GM18520 (cell line): ENCODE measurements around the gene MPHOSPH6.
"Not testable (repeated sequence)": the region's sequence is repeated elsewhere in the genome, so short reads cannot be mapped to it uniquely, and the experiment has no call there.

Experiments used
- ATAC-seq: cut with Tn5 transposase; IDR thresholded peaks from one replicate; pipeline ENCODE4 v1.9.1; 2021; ENCODE audit not compliant: unreplicated experiment

Gene MPHOSPH6

DNA sequence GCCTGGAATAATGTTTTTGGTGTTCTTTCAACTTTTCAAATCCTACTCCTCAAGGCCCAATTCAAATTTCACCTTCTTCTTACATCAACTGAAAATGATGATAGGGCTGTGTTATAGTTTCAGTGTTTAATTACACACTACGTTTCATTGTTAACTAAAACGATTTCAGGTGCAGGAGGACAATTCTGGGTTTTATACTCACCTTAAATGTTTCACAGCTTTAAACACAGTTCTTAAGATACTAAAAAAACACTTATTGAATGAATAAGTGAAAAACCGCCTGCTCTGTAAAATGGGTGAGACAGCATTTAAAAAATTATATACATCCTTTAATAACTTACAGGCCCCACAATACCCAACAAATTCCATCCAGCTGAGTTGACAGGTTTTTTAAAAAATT lies 6.2 kb upstream of the MPHOSPH6 start:
- no peak for ATAC-seq

DNA sequence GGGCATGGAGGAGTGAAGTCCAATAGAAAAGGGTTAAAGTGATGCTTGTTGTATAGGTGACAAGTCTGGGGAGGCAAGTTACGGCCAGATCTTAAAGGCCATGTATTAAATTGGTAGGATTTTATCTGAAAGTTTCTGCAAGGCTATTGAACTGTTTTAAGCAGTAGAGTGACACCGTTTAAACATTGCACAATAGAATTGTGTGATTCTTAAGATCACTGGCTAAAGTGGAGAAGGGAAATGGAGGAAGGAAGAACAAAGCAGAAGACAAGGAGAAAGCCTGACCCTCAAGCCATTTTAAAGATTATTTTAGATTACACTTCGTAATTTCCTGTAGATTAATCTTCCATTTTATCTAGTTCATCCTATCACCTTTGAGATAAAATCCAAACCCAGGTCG lies 5.6 kb upstream of the MPHOSPH6 start:
- ATAC-seq, result no peak

DNA sequence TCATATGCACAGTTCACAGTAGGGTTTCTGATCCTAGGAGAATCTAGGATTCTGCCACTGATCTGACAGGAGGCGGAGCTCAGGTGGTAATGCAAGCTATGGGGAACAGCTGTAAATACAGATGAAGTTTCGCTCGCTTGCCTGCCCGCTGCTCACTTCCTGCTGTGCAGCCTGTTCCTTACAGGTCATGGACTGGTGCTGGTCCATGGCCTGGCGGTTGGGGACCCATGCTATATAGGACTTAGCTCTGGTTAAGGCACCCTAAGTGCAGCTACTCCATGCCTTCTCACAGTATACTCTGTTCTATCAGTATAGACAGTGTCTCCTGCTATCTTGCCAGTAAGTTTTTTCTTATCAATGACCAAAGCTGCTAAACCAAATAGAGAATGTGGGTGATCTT lies 2.4 kb downstream of the MPHOSPH6 start:
- no peak for ATAC-seq

DNA sequence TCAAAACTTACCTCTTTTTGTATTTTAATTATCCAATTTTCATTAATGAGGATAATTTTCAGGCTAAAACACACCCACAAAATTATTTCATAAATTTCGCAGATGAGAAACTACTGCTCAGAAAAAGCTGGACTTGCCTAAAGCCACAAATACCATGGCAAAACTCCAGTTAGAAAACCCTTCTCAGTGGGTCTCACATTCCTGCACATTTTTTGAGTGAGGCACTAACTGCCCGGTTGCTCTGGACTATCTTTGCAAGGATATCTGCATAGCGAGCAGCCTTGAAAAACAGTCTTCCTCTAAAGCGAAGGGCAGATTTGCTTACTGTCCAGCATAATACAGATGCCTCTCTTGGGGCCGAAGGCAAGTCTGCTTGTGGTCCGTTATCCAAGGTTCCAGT lies 9.8 kb downstream of the MPHOSPH6 start:
- ATAC-seq, result no peak

DNA sequence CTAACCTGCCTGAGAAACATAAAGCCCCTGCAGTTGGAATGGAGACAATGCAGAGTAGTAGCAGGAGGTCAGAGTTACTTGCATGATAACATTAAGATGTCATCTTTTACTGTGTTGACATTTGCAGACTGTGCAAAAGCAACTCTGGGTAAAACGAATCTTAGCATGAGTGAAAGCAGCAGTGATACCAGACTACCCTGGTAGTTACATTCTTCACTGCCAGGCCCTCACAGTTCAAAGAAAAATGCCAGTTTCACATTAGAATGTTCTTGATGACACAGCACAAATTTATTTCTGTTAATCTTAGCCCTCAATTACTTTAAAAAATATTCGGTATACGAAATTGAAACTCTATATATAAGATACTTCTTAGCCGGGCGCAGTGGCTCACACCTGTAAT lies 12.2 kb downstream of the MPHOSPH6 start:
- no peak for ATAC-seq

DNA sequence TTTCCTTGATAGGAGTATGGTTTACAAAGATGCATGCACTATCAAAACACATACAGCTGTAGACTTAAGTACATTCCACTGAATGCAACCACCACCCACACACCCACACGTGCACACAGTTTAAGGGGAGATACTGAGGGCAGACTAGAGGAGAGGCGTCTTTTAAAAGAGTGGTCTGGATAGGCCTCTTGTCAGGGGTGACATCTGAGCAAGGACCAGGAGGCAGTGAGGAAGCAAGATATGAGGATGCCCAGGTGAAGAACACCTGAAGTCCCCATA lies 12.6 kb downstream of the MPHOSPH6 start:
- ATAC-seq, result no peak

DNA sequence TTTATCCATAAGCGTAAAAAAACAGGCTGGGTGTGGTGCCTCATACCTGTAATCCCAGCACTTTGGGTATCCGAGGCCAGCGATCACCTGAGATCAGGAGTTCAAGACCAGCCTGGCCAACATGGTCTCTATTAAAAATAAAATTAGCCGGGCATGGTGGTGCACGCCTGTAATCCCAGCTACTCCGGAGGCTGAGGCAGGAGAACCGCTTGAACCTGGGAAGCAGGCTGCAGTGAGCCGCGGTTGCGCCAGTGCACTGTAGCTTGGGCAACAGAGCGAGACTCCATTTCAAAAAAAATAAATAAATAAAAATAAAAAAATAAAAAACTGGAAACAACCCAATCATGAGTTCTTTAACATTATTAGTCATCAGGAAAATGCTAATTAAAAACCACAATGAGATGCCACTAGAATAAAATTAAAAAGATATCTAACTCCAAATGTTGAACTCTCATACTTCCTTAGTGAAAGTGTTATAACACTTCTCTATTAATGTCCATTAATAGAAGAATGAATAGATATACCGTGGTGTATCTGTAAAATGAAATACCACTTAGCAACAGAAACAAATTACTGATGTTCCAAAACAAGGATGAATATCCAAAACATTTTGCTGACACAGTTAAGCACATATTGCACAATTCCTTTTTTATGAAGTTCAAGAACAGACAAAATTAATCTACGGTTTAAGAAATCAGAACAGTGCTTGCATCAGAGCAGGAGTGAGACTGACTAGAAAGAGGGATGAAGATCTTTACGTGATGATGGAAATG lies 13.1 kb downstream of the MPHOSPH6 start:
- no peak for ATAC-seq

DNA sequence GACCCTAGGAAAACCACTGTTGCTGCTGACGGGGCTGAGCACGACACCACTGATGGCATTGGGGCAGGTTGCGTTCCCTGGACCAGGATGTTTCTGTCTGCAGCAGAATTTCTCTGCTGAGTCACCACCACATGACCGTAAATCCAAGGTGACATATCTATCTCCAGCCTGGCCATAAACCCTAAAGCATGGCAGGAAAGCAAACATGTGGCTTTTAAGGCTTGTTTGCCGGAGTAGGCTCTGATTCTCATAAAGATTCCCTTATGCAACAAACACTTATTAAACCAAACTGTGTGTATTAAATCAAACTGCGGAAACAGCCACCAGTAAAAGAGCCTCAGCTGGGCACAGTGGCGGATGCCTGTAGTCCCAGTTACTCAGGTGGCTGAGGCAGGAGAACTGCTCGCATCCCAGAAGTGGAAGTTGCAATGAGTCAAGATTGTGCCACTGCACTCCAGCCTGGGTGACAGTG lies 17.3 kb downstream of the MPHOSPH6 start:
- ATAC-seq, result no peak

DNA sequence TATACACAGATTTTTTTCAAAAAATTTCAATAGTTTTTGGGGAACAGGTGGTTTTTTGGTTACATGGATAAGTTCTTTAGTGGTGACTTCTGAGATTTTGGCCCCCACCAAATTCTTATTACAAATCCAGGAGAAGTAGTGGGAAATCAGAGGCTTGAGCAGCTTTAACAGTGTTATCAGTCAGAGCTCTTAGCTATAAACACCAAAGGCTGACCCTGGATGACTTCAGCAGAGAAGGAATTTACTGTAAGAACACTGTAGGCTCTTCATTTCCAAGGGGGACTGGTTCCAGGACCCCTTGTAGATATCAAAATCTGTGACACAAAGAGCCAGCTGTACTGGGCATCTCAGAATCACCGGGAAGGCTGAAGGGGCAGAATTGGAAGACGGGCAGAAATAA lies 17.8 kb downstream of the MPHOSPH6 start:
- ATAC-seq, result no peak

DNA sequence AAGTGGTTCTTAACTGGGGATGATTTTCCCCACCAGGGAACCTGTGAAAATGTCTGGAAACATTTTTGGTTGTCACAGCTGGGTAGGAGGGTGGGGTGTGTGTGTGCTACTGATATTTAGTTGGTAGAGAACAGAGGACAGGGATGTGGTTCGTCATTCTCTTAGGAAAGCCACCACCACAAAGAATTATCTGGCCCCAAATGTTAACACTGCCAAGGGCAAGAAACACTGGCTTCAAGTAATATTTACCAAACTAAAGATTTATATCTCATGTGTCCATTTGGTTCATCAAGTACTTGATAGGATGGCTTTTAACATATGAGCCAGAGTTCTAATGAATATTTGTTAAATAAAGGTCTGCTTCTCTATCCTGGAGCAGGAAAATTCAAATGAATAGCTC lies 19.5 kb downstream of the MPHOSPH6 start:
- no peak for ATAC-seq

DNA sequence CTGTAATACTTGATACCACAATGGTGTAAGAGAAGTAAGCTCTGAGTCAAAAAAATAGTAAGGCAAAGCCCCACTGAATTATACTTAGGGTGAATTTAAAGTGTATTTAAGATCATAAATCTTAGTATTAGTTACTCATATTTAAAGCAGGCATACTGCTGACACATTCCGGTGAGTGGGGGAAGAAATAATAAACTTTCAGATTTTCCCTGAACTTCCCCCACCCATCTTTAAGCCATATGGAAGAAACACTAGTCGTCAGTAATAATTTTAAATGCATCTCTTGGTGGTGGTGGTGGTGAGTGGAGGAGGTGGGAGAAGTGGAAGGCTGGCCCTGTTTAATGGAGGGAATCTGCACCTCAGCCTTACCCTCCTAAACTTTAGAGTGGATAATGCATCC lies 20.5 kb downstream of the MPHOSPH6 start:
- no peak for ATAC-seq

DNA sequence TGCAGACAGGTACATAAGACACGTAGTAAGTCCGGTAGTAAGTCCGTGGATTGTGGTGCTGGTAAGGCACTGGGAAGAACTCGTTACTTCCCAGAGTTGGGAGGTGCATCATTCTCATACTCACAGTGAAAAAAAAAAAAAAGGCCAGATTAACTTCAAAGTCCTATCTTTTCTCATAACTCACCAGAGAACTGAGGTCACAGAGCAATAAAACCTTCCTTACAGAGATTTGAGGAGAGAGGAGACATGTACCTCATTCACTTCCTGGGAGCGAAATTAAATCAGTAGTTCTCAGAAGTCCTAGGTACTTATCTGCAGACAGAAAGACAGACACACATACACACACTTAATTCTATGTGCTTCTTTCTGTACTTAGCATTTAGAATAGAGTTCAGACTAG lies 22.5 kb downstream of the MPHOSPH6 start:
- no peak for ATAC-seq

DNA sequence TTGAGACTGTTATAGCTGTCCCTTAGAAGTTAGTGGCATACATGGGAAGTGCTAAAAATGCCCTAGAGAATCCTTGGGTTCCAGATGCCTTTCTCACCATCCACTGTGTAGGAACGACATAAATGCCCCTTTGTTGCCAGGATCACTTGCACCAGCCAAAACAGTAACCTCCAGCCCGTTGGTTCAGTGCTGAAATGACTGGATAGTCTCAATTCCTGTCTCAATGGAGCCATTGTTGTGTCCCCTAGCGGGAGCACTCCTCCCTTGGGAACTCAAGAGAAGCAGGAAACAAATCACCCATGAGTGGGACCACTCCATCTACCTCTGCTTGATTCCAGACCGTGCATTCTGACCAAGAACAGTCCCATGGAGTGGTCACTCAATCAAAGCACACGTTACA lies 23.1 kb downstream of the MPHOSPH6 start:
- no peak for ATAC-seq

DNA sequence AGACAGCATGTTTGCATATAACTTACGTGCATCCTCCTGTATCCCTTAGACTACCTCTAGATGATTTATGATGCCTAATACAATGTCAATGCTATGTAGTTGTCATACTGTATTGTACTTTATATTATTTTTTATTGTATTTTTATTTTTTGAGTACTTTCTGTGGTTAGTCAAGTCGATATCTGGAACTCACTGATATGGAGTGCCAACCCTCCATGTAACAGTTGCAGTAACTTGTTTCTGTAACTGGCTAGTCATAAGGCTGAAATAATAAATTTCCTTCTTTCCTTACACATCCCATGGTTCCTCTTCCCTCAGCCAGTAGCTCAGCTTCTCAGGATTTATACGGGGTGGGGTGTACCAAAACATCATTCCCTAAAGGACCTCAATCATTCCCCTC lies 23.5 kb downstream of the MPHOSPH6 start:
- no peak for ATAC-seq

DNA sequence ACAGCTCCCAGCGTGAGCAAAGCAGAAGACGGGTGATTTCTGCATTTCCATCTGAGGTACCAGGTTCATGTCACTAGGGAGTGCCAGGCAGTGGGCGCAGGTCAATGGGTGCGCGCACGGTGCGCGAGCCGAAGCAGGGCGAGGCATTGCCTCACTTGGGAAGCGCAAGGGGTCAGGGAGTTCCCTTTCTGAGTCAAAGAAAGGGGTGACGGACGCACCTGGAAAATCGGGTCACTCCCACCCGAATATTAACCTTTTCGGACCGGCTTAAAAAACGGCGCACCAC lies 30.8 kb downstream of the MPHOSPH6 start:
- not testable (repeated sequence) for ATAC-seq

DNA sequence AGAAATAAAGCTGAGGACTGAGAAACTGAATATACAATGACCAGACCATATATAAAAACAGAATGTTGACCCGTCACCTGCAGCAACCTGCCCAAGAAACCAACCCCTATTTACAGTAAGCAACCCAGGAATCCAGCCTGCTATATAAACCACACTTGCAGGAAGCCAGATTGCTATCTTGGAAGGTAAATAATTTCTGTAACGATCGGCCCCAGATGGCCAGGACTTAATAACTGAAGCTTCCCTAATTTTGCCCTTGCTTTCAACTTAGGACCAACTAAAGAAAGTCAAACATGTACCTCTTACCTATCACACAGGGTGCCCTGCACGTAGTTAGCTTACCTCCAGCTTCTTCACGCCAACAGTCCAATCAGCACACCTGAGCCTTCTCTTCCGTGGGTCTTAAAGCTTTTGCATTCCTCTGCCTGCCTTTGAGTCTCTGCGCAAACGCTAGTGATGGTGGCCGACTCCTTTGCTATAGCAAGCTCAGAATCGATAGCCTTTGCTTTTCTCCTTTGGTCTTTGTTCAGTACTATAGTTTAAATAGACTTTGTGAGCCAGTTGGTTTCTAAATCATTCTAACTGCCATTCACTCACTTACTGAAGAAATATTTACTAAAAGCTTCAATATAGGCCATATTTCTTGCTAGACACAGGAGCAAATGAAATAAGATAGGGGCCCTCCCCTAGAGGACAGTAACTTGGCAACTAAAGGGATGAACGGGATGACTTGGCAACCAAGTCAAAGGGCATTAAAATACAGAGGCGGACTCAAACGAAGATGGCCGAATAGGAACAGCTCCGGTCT lies 31.3 kb downstream of the MPHOSPH6 start:
- ATAC-seq, result no peak

DNA sequence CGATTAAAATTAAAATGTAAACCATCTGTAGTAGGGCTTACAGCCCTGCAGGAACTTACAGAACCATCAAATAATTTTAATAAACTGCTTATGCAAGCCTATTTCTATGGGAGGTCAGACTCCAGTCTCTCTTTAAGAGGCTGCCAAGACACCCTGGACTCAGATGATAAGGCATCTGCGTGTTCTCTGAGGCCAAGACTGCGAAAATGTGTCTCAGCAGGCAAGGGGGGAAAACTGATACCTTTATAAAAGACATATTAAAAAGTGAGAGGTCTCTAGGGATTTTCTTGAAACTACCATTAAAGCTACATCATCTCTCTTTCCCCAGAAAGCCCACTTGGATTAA lies 32.2 kb downstream of the MPHOSPH6 start:
- no peak for ATAC-seq

DNA sequence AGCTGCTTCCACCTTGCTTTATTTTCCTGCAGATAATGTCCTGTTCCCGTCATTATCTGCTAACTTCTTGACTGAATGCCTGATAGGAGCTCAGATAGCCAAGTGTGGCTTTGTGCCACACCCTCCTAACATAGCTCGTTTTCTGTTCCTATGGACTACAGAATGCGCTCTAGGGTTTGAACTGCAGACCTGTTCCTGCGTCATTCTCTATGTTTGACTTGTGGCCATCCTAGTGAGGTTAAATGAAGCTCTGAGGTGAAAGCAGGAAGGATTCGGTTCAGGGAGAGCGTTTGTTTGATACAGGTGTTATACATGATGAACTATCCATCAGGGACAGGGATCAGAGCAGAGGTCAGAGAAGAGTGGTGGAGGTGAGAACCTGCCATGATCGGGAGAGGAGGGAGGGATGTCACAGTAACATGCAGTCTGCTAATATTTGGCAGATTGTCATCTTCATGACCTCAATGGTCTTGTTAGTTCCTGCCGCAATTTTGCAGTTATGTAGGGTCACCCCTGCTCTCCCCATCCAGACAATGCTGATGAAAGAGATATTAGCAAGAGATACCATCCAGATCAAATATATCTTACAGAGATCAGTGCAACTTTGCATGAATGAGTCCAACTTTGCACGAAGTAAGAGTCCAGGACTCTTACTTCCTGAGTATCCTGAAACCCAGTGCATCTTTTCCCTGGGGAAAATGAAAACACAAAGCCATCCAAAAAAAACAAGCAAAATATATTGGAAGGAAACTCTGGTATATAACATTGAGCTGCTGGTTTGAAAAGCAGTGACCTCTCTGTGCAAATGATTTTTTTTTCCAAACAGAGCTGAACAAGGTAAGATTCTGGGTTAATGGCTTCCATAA lies 32.8 kb downstream of the MPHOSPH6 start:
- ATAC-seq, result no peak

DNA sequence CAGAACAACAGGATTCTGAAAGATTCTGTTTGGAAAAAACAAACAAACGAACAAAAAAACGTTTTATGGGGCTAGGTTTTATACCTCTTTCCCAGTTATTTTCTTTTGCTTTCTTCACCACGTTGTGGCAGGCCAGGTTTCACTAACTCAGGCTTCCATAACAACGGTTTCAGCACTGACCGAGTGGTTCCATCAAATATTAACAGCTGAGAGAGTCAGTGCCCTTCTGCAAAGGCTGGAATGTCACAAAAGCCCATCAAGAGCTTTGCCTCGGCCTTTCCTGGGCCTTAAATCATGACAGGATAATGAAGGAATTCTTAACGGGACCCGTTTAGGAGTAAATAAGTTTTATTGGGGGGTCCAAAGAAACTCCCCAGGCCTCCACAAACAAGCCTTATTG lies 34.2 kb downstream of the MPHOSPH6 start:
- ATAC-seq, result no peak

DNA sequence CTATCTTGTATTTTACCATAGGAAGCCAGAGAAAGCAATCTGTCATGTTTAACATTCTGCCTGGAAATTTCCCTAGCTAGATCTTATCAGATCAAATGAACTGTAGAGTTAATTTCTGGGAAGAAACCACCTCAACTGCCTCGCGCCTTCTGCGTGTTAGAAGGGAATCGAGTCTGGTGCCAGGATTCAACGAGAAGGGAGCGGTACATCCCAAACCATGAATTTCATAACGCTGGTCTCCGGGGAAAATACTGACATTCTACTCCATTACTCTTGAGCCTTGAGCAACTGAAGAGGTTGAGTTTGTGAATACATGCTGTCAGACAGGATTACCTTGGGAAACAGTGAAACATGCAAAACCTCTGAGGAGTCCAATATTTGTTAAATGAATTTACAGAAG lies 35.2 kb downstream of the MPHOSPH6 start:
- no peak for ATAC-seq

DNA sequence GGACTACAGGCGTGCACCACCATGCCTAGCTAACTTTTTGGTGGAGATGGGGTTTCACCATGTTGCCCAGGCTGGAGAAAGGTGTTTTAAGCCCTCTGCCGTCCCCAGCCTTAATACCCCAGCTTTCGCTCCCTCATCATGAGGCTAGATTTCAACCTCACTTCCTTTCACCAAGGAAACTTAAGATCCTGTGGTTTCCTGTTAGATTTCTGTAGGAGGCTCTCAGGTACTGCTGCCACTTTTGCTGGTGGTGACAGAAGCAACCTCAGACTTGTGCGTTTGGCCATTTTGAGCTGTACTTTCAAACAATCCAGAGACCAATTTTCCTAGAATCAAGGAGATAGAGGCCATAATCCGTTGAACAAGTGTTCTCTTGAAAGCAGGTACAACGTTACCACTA lies 36.2 kb downstream of the MPHOSPH6 start:
- ATAC-seq, result no peak

DNA sequence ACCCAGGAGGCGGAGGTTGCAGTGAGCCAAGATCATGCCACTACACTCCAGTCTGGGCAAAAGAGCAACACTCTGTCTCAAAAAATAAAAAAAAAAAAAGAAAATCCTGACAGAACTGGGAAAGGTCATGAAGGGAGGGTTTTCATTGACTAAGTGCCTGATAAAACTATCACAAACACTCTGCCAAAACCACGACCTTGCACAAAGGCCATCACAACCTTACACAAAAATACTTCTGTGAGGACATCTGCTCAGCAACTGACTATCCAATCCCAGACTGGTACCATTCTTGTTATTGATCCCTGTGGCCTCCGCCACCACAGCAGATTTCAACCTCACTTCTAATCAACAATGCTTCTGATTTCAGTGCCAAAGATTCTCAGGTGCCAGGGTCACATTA lies 40.1 kb downstream of the MPHOSPH6 start:
- no peak for ATAC-seq
